ENCODE results near the gene NDRG3. TPM values are rescaled to one million over a fixed set of nuclear protein-coding genes. Genes with fewer than 3 reads are reported as not detected.

The NDRG3 gene
- total and polyA plus RNA-seq, 4 donors: 3.1 to 6.3 (median 4.5) TPM

- TF ChIP-seq REST (IDR thresholded peaks at IDR 0.05) (no peak), GABPA (IDR thresholded peaks at IDR 0.05 in 1 of 2, conservative IDR thresholded peaks at IDR 0.05 in 1 of 2) (no peak), ATF3 (IDR thresholded peaks at IDR 0.05) (no peak), HNF4G (IDR thresholded peaks at IDR 0.05) (no peak), FOXA2 (IDR thresholded peaks at IDR 0.05) (no peak), EGR1 (IDR thresholded peaks at IDR 0.05; ENCODE audit: low read depth in 2 of 2) (no peak), FOXA1 (IDR thresholded peaks at IDR 0.05) (no peak), RXRA (IDR thresholded peaks at IDR 0.05) (no peak)
Observed at GRCh38 chr20:36614781-36615557, 130.9 kb downstream of the NDRG3 start (continued).

GRCh38 chr20:36613974-36614373 lies 131.9 kb downstream of the NDRG3 start:
- no peak for DNase-seq (ENCODE audit: low spot score)
- Histone ChIP-seq H3K4me1 (ENCODE audit: control insufficient read depth in 4 of 4, insufficient read depth in 4 of 4, low read length in 3 of 4) (no peaks in the 10 kb centered on the region), H3K27ac (ENCODE audit: low read depth in 1 of 2, low read length in 2 of 2) (no peak overlapping the region), H3K9ac (ENCODE audit: low read depth in 1 of 2, low read length in 2 of 2) (no peak overlapping the region), H3K27me3 (ENCODE audit: control insufficient read depth in 4 of 4, insufficient read depth in 4 of 4, low read length in 3 of 4) (no peaks in the 10 kb centered on the region), H3K4me3 (ENCODE audit: low read depth in 1 of 3, low read length in 3 of 3) (no peak overlapping the region), H3K36me3 (ENCODE audit: control insufficient read depth in 4 of 4, insufficient read depth in 3 of 4, low read depth in 1 of 4, low read length in 3 of 4) (peaks cover 21 to 50% (median 38%) of the 10 kb centered on the region in 4 donors), H3K9me3 (ENCODE audit: control insufficient read depth in 4 of 4, low read length in 3 of 4) (no peaks in the 10 kb centered on the region)
- 73% methylated on average over 3 of the region's 3 CpGs for WGBS
- TF ChIP-seq TAF1 (conservative IDR thresholded peaks at IDR 0.05) (no peak), ATF3 (IDR thresholded peaks at IDR 0.05) (no peak), CTCF (IDR thresholded peaks at IDR 0.05; ENCODE audit: low read depth, low read length, missing input control) (no peak), HNF4A (conservative IDR thresholded peaks at IDR 0.05) (no peak)

- Histone ChIP-seq H3K36me3 (ENCODE audit: control insufficient read depth in 4 of 4, insufficient read depth in 3 of 4, low read depth in 1 of 4, low read length in 3 of 4) (peaks cover 21 to 56% (median 40%) of the 10 kb centered on the region in 4 donors), H3K27me3 (ENCODE audit: control insufficient read depth in 4 of 4, insufficient read depth in 4 of 4, low read length in 3 of 4) (no peaks in the 10 kb centered on the region), H3K27ac (ENCODE audit: low read depth in 1 of 2, low read length in 2 of 2) (no peak overlapping the region), H3K9me3 (ENCODE audit: control insufficient read depth in 4 of 4, low read length in 3 of 4) (no peaks in the 10 kb centered on the region), H3K9ac (ENCODE audit: low read depth in 1 of 2, low read length in 2 of 2) (no peak overlapping the region), H3K4me3 (ENCODE audit: low read depth in 1 of 3, low read length in 3 of 3) (no peak overlapping the region), H3K4me1 (ENCODE audit: control insufficient read depth in 4 of 4, insufficient read depth in 4 of 4, low read length in 3 of 4) (peaks cover 0 to 15% (median 14%) of the 10 kb centered on the region in 4 donors)
- WGBS: 69% methylated on average over 5 of the region's 5 CpGs
- no peak for TF ChIP-seq GABPA (IDR thresholded peaks at IDR 0.05 in 1 of 2, conservative IDR thresholded peaks at IDR 0.05 in 1 of 2)
- no peak for TF ChIP-seq MAX (IDR thresholded peaks at IDR 0.05)
- no peak for TF ChIP-seq ZBTB33 (IDR thresholded peaks at IDR 0.05)
- no peak for TF ChIP-seq CTCF (IDR thresholded peaks at IDR 0.05; ENCODE audit: low read depth, low read length, missing input control)
- TF ChIP-seq EGR1 (IDR thresholded peaks at IDR 0.05; ENCODE audit: low read depth in 2 of 2): no peak
- no peak for TF ChIP-seq RAD21 (IDR thresholded peaks at IDR 0.05)
- TF ChIP-seq HNF4G (IDR thresholded peaks at IDR 0.05): no peak
- no peak for TF ChIP-seq RXRA (IDR thresholded peaks at IDR 0.05)
- no peak for TF ChIP-seq HNF4A (conservative IDR thresholded peaks at IDR 0.05)
- TF ChIP-seq YY1 (IDR thresholded peaks at IDR 0.05): no peak
- no peak for TF ChIP-seq FOXA2 (IDR thresholded peaks at IDR 0.05)
- DNase-seq (ENCODE audit: low spot score): no peak
Observed at GRCh38 chr20:36611625-36612024, 134.3 kb downstream of the NDRG3 start.

All from liver (tissue), 9 donors.